Measurements from ENCODE around the gene TSPAN9.
A peak's percentile ranks its signal among the peaks of the same experiment; 100 is the strongest.

- TF ChIP-seq CTCF (IDR thresholded peaks at IDR 0.05): peak; percentile 16
- TF ChIP-seq EZH2 (IDR thresholded peaks at IDR 0.05): no peak
- TF ChIP-seq EZH2phosphoT487 (IDR thresholded peaks at IDR 0.05): no peak
Observed at GRCh38 chr12:3227076-3227975, 150.1 kb downstream of the TSPAN9 start.
